ENCODE measurements around the gene MMP24OS.

DNA sequence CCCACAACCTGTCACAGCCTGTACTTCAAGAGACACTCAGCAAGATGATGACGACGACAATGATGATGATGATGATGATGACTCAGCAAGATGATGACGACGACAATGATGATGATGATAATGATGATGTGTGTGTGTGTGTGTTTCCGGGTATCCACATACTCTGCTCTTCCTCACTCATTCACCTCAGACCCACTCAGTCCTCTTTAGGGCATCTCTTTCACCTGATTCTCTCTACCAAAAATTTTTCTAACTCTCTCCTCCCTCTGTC, 7.8 kb upstream of the MMP24OS start:
- TF ChIP-seq, protein P1, sequence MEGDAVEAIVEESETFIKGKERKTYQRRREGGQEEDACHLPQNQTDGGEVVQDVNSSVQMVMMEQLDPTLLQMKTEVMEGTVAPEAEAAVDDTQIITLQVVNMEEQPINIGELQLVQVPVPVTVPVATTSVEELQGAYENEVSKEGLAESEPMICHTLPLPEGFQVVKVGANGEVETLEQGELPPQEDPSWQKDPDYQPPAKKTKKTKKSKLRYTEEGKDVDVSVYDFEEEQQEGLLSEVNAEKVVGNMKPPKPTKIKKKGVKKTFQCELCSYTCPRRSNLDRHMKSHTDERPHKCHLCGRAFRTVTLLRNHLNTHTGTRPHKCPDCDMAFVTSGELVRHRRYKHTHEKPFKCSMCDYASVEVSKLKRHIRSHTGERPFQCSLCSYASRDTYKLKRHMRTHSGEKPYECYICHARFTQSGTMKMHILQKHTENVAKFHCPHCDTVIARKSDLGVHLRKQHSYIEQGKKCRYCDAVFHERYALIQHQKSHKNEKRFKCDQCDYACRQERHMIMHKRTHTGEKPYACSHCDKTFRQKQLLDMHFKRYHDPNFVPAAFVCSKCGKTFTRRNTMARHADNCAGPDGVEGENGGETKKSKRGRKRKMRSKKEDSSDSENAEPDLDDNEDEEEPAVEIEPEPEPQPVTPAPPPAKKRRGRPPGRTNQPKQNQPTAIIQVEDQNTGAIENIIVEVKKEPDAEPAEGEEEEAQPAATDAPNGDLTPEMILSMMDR (IDR thresholded peaks at IDR 0.05): no peak
- TF ChIP-seq POLR2A (IDR thresholded peaks at IDR 0.05): no peak
